ENCODE data around the gene UBE2F. TPM values are rescaled to one million over a fixed set of nuclear protein-coding genes. Genes with fewer than 3 reads are reported as not detected.

UBE2F gene
- total and polyA plus RNA-seq, 8 donors = 6.4 to 87.0 (median 44.9) TPM; not detected in 1

- intact Hi-C loops (cut with DNase I; ENCODE audit: low total_unique reads) = no loop called here
- no peak overlapping the region for H3K4me3 ChIP-seq
- no peaks in the 10 kb centered on the region for H3K27me3 ChIP-seq
- TF ChIP-seq POLR2AphosphoS5 (IDR thresholded peaks at IDR 0.05) (no peak), EP300 (IDR thresholded peaks at IDR 0.05) (no peak), CTCF (IDR thresholded peaks at IDR 0.05) (no peak), POLR2A (IDR thresholded peaks at IDR 0.05) (no peak)
- H3K36me3 ChIP-seq = peaks cover 7 to 44% (median 38%) of the 10 kb centered on the region in 4 donors
- H3K27ac ChIP-seq = no peak overlapping the region
- peak in 1 of 2 donors; percentile 15 for DNase-seq
- H3K9me3 ChIP-seq = no peaks in the 10 kb centered on the region
- 60 to 80% (median 71%) methylated on average over 8 of the region's 8 CpGs for WGBS, 5 donors
- no peaks in the 10 kb centered on the region for H3K4me1 ChIP-seq
Observed at GRCh38 chr2:238016526-238016925, 49.7 kb downstream of the UBE2F start.

GRCh38 chr2:238019962-238020361 lies 53.1 kb downstream of the UBE2F start:
- no peaks in the 10 kb centered on the region for H3K4me1 ChIP-seq
- H3K27ac ChIP-seq = no peak overlapping the region
- H3K36me3 ChIP-seq = peaks cover 7 to 49% (median 39%) of the 10 kb centered on the region in 4 donors
- H3K4me3 ChIP-seq = no peak overlapping the region
- DNase-seq = no peak
- no peak for TF ChIP-seq POLR2AphosphoS5 (IDR thresholded peaks at IDR 0.05)
- no peak for TF ChIP-seq EP300 (IDR thresholded peaks at IDR 0.05)
- TF ChIP-seq CTCF (IDR thresholded peaks at IDR 0.05) = no peak
- TF ChIP-seq POLR2A (IDR thresholded peaks at IDR 0.05) = no peak
- no peaks in the 10 kb centered on the region for H3K9me3 ChIP-seq
- intact Hi-C loops (cut with DNase I; ENCODE audit: low total_unique reads) = no loop called here
- 88 to 96% (median 93%) methylated on average over 2 of the region's 2 CpGs for WGBS, 5 donors
- H3K27me3 ChIP-seq = no peaks in the 10 kb centered on the region

- 89 to 95% (median 93%) methylated on average over 6 to 9 of the region's 9 CpGs for WGBS, 5 donors
- H3K4me3 ChIP-seq = no peak overlapping the region
Observed at GRCh38 chr2:238020816-238021215, 54.0 kb downstream of the UBE2F start.

GRCh38 chr2:238021327-238021726 lies 54.5 kb downstream of the UBE2F start:
- WGBS, 5 donors = 93 to 97% (median 96%) methylated on average over 4 of the region's 4 CpGs
- intact Hi-C loops (cut with DNase I; ENCODE audit: low total_unique reads) = no loop called here
- Histone ChIP-seq H3K9me3 (no peaks in the 10 kb centered on the region), H3K36me3 (peaks cover 7 to 62% (median 53%) of the 10 kb centered on the region in 4 donors), H3K27me3 (no peaks in the 10 kb centered on the region), H3K27ac (no peak overlapping the region), H3K4me3 (no peak overlapping the region), H3K4me1 (no peaks in the 10 kb centered on the region)
- no peak for DNase-seq
- no peak for TF ChIP-seq EP300 (IDR thresholded peaks at IDR 0.05)
- TF ChIP-seq POLR2AphosphoS5 (IDR thresholded peaks at IDR 0.05) = no peak
- TF ChIP-seq CTCF (IDR thresholded peaks at IDR 0.05) = no peak
- TF ChIP-seq POLR2A (IDR thresholded peaks at IDR 0.05) = no peak

More at GRCh38 chr2:238020816-238021215, 54.0 kb downstream of the UBE2F start:
- Histone ChIP-seq H3K27me3 (no peaks in the 10 kb centered on the region), H3K36me3 (peaks cover 7 to 57% (median 47%) of the 10 kb centered on the region in 4 donors), H3K27ac (no peak overlapping the region), H3K4me1 (no peaks in the 10 kb centered on the region), H3K9me3 (no peaks in the 10 kb centered on the region)
- no peak for TF ChIP-seq CTCF (IDR thresholded peaks at IDR 0.05)
- TF ChIP-seq POLR2AphosphoS5 (IDR thresholded peaks at IDR 0.05) = no peak
- no peak for TF ChIP-seq POLR2A (IDR thresholded peaks at IDR 0.05)
- TF ChIP-seq EP300 (IDR thresholded peaks at IDR 0.05) = no peak
- intact Hi-C loops (cut with DNase I; ENCODE audit: low total_unique reads) = no loop called here
- DNase-seq = no peak
